Testis (tissue), 3 donors: ENCODE data around the gene EVC2. TPM values are rescaled to one million over a fixed set of nuclear protein-coding genes. Genes with fewer than 3 reads are reported as not detected.

ENCODE experiments used
- DNase-seq: peaks from one replicate; pipeline ENCODE4 v3.0.0-alpha.2; 2019
- H3K27ac ChIP-seq, 2 donors: fragments of 200-600 bp; sonication (generic); one replicate each; pipeline ENCODE4 v1.5.1; 2019
- H3K27me3 ChIP-seq: fragments of 200-600 bp; sonication (generic); one replicate; pipeline ENCODE4 v1.5.1; 2019
- H3K36me3 ChIP-seq: fragments of 200-600 bp; sonication (generic); one replicate; pipeline ENCODE4 v1.5.1; 2017; ENCODE audit warnings: low read depth; ENCODE audit errors: missing control alignments
- H3K4me1 ChIP-seq: fragments of 200-600 bp; sonication (generic); one replicate; pipeline ENCODE4 v1.5.1; 2019
- H3K4me3 ChIP-seq, 2 donors: fragments of 200-600 bp; sonication (generic); one replicate each; pipeline ENCODE4 v1.5.1; 2017 to 2019
- H3K9me3 ChIP-seq: fragments of 200-600 bp; sonication (generic); one replicate; pipeline ENCODE4 v1.5.1; 2017
- CTCF ChIP-seq, 3 experiments: fragments of 450-650 bp in 2 of 3; fragments of 200-600 bp in 1 of 3; sonication (generic) in 1 of 3; IDR thresholded peaks; one replicate each; pipeline ENCODE4 v1.5.1; 2016 to 2019; ENCODE audit warnings: antibody characterized with exemption in 3 of 3, mild to moderate bottlenecking in 2 of 3, moderate library complexity in 1 of 3
- POLR2A ChIP-seq: fragments of 450-650 bp; IDR thresholded peaks from one replicate; pipeline ENCODE4 v1.6.1; 2017; ENCODE audit warnings: antibody characterized with exemption, mild to moderate bottlenecking, moderate library complexity
- WGBS, 2 donors: methylation state at CpG; one replicate each; pipeline ENCODE4 v1.1.5; 2018; 5-methylcytosine and 5-hydroxymethylcytosine counted together
- intact Hi-C: fragments of 100-400 bp; cut with DNase I; formaldehyde crosslinking; loops from one replicate; pipeline ENCODE4 v1.15.1; 2023; ENCODE audit warnings: low total_unique reads
- polyA plus RNA-seq: library from polyadenylated mRNA; stranded (reverse); fragments of 350-450 nt; fragmentation: Illumina TruSeq; extraction: RNeasy Lipid Tissue Mini Kit (QIAGEN cat#74804); gene quantifications from one replicate; pipeline ENCODE4 v1.2.3, GENCODE V29; 2014; ENCODE audit warnings: low read depth, low replicate concordance; ENCODE audit not compliant: insufficient read depth
- total RNA-seq, 2 donors: library from RNA; depleted of rRNA; stranded (reverse); fragments of >200 nt; gene quantifications; one replicate each; pipeline ENCODE4 v1.2.3, GENCODE V29; 2016

Gene EVC2
- total and polyA plus RNA-seq, 3 donors from 2014 or later, result 2.9 to 10.2 (median 10.0) TPM

- no peak for DNase-seq
- H3K36me3 ChIP-seq, result no peaks in the 10 kb centered on the region
- intact Hi-C loops, result no loop called here
- no peaks in the 10 kb centered on the region for H3K9me3 ChIP-seq
- WGBS, 2 donors, result 69 to 71% methylated on average over 1 of the region's 1 CpG
- no peak overlapping the region for H3K4me3 ChIP-seq
- no peaks in the 10 kb centered on the region for H3K27me3 ChIP-seq
- no peak overlapping the region for H3K27ac ChIP-seq
- no peaks in the 10 kb centered on the region for H3K4me1 ChIP-seq
- TF ChIP-seq POLR2A, result no peak
Measured at GRCh38 chr4:5558502-5558901, 149.9 kb downstream of the EVC2 start.

GRCh38 chr4:5554376-5554775 lies 154.0 kb downstream of the EVC2 start:
- H3K4me3 ChIP-seq, result no peak overlapping the region
- TF ChIP-seq CTCF (IDR thresholded peaks at IDR 0.05) (no peak), POLR2A (no peak)
- no peaks in the 10 kb centered on the region for H3K36me3 ChIP-seq
- H3K4me1 ChIP-seq, result no peaks in the 10 kb centered on the region
- DNase-seq, result no peak
- H3K27me3 ChIP-seq, result no peaks in the 10 kb centered on the region
- H3K9me3 ChIP-seq, result no peaks in the 10 kb centered on the region
- intact Hi-C loops, result no loop called here
- H3K27ac ChIP-seq, result no peak overlapping the region

GRCh38 chr4:5553801-5554200 lies 154.6 kb downstream of the EVC2 start:
- Histone ChIP-seq H3K27ac (no peak overlapping the region), H3K4me3 (no peak overlapping the region), H3K36me3 (no peaks in the 10 kb centered on the region), H3K9me3 (no peaks in the 10 kb centered on the region), H3K4me1 (no peaks in the 10 kb centered on the region), H3K27me3 (no peaks in the 10 kb centered on the region)
- 93 to 96% methylated on average over 5 of the region's 5 CpGs for WGBS, 2 donors
- TF ChIP-seq POLR2A, result no peak
- TF ChIP-seq CTCF (IDR thresholded peaks at IDR 0.05), result no peak
- no peak for DNase-seq
- intact Hi-C loops, result no loop called here

GRCh38 chr4:5552451-5552850 lies 155.9 kb downstream of the EVC2 start:
- Histone ChIP-seq H3K9me3 (no peaks in the 10 kb centered on the region), H3K4me3 (no peak overlapping the region), H3K4me1 (no peaks in the 10 kb centered on the region), H3K36me3 (no peaks in the 10 kb centered on the region), H3K27me3 (no peaks in the 10 kb centered on the region), H3K27ac (no peak overlapping the region)
- intact Hi-C loops, result no loop called here
- TF ChIP-seq POLR2A (no peak), CTCF (IDR thresholded peaks at IDR 0.05) (no peak)
- WGBS, 2 donors, result 88 to 91% methylated on average over 3 of the region's 3 CpGs
- no peak for DNase-seq

- H3K4me1 ChIP-seq, result no peaks in the 10 kb centered on the region
- no peak for TF ChIP-seq POLR2A
- no peak for TF ChIP-seq CTCF (IDR thresholded peaks at IDR 0.05)
- no peak overlapping the region for H3K27ac ChIP-seq
- H3K36me3 ChIP-seq, result no peaks in the 10 kb centered on the region
- DNase-seq, result no peak
- H3K4me3 ChIP-seq, result no peak overlapping the region
- H3K9me3 ChIP-seq, result no peaks in the 10 kb centered on the region
- intact Hi-C loops, result no loop called here
- no peaks in the 10 kb centered on the region for H3K27me3 ChIP-seq
- WGBS, 2 donors, result 90 to 100% methylated on average over 5 to 12 of the region's 12 CpGs
Measured at GRCh38 chr4:5547651-5548249, 160.6 kb downstream of the EVC2 start.
